GM19351 (cell line): Measurements from ENCODE around the gene PCSK9.
"Not testable (repeated sequence)": the region's sequence is repeated elsewhere in the genome, so short reads cannot be mapped to it uniquely, and the experiment has no call there.

Source experiments
- ATAC-seq: cut with Tn5 transposase; IDR thresholded peaks from one replicate; pipeline ENCODE4 v1.9.1; 2021; ENCODE audit warnings: mild to moderate bottlenecking, moderate library complexity; ENCODE audit not compliant: unreplicated experiment

The PCSK9 gene

GRCh38 chr1:55007625-55008024 lies 31.7 kb upstream of the PCSK9 start:
- no peak for ATAC-seq

- no peak for ATAC-seq
Measured at GRCh38 chr1:55010194-55010886, 29.0 kb upstream of the PCSK9 start.

DNA sequence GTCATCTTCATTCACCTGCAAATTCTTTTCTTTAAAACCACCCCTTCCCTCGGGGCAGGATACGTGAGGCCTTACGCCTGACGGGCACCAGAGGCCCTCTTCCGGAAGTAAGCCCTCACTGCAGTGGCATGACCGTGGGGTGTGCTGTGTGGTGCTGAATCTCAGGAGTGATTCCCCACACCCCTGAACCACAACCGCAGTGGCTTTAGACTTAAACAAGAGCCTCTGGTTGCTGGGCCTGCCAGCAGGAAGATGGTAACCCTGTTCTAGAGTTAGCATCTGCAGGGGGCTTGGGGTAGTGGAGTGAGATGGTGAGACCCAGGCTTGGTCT lies 28.5 kb upstream of the PCSK9 start:
- no peak for ATAC-seq

GRCh38 chr1:55012661-55013060 lies 26.7 kb upstream of the PCSK9 start:
- no peak for ATAC-seq

- ATAC-seq: no peak
Measured at GRCh38 chr1:55015123-55015522, 24.2 kb upstream of the PCSK9 start.

DNA sequence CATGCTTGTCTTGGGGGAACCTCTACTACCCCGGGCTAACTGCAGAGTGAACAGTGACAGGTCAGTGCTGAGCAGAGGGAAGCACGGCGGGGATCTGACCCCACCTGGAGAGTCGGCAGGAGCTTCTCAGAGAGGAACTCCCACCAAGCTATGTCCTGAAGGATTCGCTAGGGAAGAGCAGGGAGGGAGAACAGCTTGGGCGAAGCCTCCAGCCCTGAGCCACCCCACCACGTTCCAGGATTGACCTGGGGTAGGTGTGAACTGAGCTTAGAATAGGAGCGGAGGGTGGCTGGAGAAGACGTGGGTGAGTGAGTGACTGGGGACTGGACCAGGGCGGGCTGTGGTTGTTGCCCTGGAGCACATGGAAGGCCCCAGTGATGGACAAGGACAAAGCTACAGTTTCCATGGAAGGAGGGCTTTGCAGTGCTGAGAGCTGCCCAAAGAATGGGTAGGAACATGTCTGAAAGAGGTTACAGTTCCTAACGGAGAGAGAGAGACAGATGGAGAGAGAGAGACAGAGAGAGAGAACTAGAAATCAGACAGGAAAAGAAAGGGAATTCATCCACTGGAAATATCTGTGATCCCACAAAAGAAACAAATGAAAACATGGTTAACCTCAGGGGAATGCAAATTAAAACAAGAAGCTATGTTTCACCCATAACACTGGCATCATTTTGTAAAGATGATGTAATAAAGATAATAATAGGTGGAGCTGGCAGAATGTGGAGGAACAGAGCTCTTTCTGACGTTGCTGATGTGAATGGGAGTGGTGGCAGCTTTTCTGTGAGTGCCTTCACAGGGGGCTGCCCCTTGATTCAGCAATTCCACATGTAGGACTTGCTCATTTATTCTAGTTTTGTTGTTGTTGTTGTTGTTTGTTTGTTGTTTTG lies 23.4 kb upstream of the PCSK9 start:
- ATAC-seq: no peak

DNA sequence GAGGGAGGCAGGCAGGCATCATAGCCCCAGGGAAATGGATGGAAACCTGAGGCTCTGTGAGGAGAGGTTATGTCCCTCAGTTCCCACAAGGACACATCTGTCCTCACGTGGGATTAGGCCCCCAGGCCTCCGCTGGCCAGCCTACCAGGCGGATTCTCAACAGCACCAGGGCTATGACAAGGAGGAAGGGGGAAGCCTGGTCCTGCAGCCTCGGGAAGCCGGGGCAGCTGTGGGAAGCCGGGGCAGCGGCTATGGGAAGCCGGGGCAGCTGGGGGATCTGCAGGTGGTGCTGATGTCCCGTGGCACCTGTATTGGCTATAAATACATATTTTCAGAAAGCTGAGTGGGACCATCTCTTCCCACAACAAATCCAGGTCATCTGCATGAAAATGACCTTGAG lies 21.0 kb upstream of the PCSK9 start:
- ATAC-seq: no peak

DNA sequence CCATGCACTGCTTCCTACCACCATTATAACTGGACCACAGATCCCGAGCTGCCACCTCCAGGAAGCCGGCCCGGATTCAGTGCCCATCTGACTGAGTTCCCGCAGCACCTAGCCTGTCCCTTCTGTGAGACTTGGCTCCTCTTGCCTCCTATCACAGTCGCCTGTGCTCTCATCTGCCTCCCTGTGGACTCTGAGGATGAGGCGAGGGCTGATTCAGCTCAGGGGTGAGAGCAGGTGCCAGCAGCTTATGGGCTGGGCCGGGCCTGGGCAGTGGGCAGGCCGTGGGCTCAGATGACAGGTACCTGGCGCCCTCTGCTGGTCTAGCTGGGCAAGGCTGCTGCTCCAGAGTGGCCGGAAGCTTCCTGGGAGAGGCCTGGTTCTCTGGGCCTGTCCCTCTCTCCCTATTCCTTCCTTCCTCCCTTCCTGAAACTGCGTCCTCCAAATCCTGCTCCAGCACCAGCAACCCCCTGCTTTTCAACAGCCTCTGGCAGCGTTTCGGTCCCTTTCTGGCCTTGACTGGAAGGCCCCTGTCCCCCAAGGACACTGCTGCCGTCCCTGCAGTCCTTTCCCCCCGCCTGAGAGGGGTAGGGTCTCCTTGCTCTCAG lies 17.3 kb upstream of the PCSK9 start:
- ATAC-seq: peak; percentile 96

DNA sequence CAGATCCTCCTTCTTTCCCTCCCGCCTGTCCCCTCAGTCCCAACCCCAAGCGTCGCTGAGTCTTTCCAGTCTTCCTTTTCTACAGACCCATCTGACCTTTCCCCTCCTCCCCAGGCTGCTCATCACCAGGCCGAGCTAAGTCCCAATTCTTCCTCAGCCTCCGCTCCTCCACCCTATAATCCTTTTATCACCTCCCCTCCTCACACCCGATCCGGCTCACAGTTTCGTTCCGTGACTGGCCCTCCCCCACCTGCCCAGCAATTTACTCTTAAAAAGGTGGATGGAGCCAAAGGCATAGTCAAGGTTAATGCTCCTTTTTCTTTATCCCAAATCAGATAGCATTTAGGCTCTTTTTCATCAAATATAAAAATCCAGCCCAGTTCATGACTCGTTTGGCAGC lies 15.2 kb upstream of the PCSK9 start:
- ATAC-seq: not testable (repeated sequence)

GRCh38 chr1:55026682-55027081 lies 12.7 kb upstream of the PCSK9 start:
- not testable (repeated sequence) for ATAC-seq

GRCh38 chr1:55031098-55031497 lies 8.2 kb upstream of the PCSK9 start:
- not testable (repeated sequence) for ATAC-seq

DNA sequence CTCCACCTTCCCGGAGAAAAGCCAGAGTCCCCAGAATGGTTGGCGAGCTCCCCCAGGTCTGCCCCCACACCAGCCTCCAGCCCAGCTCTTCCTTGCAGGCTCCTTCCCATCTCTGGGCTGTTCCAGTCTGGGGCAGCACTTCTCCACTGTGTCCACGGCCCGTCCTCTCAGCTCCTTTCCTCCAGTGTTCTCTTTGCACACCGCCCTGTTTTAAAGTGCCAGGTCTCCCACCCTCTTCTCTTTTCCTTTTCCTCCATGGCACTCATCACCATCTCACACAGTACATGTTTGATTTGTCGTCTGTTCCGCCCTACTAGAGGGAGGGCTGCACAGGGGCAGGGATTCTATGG lies 6.1 kb upstream of the PCSK9 start:
- ATAC-seq: no peak

DNA sequence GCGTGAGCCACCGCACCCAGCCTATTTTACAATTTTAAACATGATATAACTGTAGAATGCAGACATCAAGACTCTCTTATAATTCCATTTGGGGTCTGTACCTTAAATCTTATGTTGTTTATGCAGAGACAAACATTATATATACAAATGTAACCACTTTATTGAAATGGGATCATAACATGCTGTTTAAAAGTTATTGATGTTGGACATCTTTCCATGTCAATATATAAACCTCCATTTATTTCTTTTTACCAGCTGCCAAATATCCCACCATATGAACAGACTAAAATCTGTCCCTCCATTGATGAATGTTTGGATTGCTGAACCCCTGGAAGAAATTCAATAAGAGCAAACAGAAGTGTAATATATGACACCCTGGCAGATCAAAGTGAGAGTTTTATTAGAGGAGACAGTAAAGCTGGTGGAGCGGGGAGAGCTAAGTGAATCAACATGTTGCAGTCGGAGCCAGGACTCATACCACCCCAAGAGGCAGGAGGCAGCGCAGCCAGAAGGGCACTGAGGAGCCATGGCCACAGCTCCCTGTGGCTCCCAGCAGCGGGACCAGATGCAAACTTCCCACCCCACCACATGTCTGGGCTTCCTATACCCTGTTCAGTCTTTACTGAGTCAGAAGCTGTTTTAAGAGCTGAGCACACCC lies 4.7 kb upstream of the PCSK9 start:
- ATAC-seq: no peak

DNA sequence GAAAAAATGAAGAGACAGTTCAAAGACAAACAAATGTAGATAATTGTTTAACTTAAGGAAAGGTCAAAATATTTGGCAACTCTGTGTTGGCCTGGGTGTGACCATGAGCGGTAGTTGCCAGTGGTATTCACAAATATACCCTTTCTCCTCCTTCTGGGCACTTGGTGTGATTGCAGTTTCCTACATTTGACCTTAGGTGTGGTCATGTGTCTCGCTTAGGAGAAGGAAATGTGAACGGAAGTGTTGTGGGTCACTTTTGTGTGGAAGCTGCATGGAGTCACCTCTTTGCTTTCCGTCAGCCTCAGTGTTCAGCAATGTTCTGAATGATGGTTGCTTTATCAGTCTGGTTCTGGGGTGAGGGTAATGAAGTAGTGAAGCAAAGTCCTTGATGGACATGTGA lies 3.4 kb upstream of the PCSK9 start:
- ATAC-seq: no peak

DNA sequence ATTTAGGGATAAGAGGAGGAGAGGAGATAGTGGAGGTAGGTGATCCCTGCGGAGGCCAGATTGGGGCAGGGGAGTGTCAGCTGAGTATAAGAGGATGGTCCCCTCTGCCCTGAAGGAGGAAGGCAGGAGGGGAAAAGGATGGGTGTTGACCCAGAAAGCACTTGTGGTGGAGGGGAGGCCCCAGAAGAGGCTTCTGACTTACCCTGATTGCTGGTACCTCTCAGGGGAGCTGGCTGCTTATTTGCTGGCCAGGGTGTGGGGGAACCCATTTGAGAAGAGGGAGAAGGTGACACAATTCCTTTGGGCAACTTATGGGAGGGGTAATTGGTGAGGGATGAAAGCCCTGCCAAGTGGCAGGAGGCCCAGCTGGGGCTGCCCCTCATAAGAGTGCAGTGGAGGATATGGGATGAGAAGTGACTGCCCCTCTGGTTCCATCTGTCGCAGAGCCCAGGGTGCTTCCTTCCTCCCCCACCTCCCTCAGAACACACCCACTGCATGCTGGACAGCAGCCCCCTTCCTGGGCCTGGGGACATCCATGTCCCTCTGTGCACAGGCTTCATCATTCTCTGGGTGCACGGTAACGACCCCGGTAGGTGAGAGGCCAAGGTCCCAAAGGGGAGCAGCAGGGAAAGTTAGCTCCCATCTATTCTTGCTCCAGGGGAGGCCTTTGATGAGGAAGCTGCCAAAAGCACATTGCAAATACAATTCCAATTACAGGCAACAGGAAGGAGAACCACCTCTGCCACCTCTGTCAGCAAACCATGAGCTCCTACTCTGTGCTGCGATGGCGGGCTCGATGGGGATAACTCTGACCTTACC lies 1.4 kb upstream of the PCSK9 start:
- no peak for ATAC-seq

- no peak for ATAC-seq
Measured at GRCh38 chr1:55038552-55038838, 853 bp upstream of the PCSK9 start.

GRCh38 chr1:55038974-55039341 lies 390 bp upstream of the PCSK9 start:
- no peak for ATAC-seq

DNA sequence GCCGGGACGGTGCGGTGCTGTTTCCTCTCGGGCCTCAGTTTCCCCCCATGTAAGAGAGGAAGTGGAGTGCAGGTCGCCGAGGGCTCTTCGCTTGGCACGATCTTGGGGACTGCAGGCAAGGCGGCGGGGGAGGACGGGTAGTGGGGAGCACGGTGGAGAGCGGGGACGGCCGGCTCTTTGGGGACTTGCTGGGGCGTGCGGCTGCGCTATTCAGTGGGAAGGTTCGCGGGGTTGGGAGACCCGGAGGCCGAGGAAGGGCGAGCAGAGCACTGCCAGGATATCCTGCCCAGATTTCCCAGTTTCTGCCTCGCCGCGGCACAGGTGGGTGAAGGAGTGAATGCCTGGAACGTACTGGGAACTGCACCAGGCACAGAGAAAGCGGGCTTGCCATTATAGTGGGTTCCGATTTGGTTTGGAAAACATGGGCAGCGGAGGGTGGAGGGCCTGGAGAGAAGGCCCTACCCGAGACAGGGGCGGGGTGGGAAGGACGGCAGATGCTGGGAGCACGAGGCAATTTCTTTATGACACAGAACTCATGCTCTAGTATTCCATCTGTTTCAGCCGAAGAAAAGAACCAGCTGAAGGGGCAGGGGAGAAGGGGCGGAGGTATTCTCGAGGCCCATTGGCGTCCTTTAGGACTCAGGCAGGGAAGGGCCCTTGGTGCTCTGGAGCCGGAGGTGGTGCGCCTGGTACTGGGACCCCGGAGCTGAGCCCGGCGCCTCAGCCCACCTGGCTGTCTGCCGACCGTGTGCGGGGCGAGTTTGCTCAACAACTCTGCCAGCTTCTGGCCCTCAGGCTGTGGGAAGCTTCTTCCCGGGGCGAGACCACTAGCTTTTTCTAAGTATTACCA lies 960 bp downstream of the PCSK9 start:
- ATAC-seq: no peak

DNA sequence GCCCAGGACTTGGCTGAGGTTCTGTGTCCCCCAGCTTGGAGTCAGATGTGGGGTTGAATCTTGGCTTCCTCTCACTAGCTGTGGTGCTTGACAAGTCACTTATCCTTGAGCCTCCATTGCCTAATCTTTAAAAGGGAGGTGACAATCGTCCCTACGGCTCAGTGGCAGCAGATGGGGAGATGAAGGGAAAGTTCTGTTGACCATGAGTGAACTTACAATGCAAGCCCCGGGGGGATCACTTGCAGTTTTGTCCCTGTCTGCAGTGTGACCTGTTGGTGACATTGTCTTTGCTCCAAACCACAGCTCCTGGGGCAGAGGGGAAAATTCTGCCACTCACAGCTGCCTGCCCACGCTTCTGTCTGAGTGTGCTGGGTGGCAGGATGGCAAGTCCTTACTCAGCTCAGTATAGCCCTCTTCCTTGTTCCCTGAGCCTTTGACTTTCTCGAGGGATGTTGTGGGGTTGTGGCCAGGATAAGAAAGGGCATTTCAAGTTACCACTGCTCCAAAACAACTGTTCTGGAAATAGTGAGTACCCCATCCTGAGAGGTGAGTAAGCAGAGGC lies 1.7 kb downstream of the PCSK9 start:
- no peak for ATAC-seq

GRCh38 chr1:55041613-55042012 lies 2.3 kb downstream of the PCSK9 start:
- ATAC-seq: no peak
